K562 treated with DMSO at 1 percent for 12 hours (cell line): ENCODE data around the gene PERCC1. TPM values are rescaled to one million over a fixed set of nuclear protein-coding genes. Genes with fewer than 3 reads are reported as not detected.

Experiments used
- total RNA-seq: library from RNA; unstranded; fragments of 300-600 nt; gene quantifications from 2 replicates; pipeline ENCODE4 v1.2.3, GENCODE V29; 2022; ENCODE audit not compliant: insufficient read depth

Gene PERCC1
- total RNA-seq: not detected in 2 replicates

GRCh38 chr16:1430759-1431496, at the start of gene PERCC1:
TSS of gene PERCC1 (plus strand) at chr16:1431078. CDS start at chr16:1432594, 1,516 bp downstream.

GRCh38 chr16:1414532-1415260, 16.2 kb upstream of the PERCC1 start, which contains the start of gene UNKL:
TSS of gene UNKL (minus strand) at chr16:1414704. CDS start at chr16:1414691, 13 bp downstream.

DNA sequence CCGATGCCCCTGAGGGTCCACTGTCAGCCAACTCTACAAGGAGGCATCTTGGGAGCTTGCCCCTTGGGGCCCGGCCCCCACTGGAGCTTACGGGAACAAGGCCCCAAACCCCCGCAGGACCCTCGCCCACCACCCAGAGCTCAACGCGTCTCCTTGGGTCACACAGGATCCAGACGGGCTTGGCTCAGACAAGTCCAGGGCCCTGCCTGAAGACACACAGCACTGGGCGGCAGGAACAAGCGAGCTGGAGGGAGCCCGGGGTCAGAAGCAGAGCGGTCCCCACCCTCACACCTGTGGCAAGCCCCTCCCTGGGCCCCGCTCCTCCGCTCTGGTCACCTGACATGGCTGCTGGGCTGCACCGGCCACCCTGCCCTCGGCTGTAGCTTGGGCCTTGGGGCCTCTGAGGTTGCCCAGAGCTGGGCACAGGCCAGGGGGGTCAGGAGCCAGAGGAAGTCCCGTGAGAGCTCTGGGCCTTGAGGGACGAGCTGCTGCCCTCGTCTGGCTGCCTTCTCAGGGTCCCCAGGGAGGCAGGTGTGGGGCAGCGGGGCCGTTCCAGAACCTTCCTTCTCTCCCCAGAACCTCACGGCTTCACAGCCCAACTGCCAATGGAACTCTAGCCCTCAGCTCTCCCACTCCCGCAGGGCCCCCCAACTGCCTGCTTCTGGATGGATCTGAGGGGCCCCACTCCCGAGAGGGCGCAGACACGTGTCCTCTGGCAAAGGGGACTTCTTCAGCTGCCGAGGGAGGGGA, 13.3 kb downstream of the PERCC1 start, which contains the start of gene CCDC154:
Gene CCDC154, minus strand, starts transcription at position 577 of the 750 bp plus-strand sequence. Its CDS starts 234 bp downstream, at position 343.

DNA sequence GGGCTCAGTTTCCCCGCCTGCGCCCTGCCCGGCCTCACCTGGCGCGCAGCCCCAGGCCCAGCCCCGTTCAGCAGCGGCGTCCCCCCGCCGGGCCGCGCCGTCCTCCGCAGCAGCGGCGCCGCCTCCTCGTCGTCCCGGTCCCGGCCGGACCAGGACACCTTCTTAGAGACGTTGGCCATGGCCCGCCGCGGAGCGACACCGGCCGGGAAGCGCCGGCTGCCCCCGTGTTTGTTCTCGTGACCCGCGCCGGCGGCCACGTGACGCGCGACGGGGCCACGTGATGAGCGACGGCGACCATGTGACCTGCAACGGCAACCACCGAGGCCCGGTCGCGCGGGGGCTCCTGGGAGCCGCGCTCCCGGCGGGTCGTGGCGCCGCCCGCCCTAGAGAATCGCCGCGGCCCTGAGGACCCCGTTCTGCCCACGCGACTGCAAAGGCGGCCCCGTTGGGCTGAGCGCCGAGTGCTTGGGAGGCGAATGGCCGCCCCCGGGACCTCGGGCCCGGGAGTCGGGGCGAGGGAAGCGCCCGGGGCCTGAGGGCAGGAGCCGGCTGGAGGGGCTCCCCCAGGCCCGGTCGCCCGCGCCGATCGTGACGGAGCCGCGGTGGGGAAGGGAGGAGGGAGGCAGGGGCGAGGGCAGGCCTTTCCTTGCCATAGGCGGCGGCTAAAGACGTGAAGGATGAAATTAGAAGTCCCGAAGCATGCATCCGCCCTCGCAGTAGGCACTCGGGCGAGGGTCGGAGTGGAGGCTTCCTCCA, 44.1 kb downstream of the PERCC1 start, which contains the start of gene CLCN7:
Gene CLCN7, minus strand, starts transcription at position 233 of the 756 bp plus-strand sequence. Its CDS starts 54 bp downstream, at position 179.

Other genes with a start within 250 kb of the PERCC1 start
- not detected in 2 replicates for gene TPSG1, start 205.8 kb upstream of the PERCC1 start, total RNA-seq
- not detected in 2 replicates for gene TPSB2, start 200.9 kb upstream of the PERCC1 start, total RNA-seq
- gene TPSAB1, start 190.4 kb upstream of the PERCC1 start, total RNA-seq: not detected in 2 replicates
- not detected in 2 replicates for gene TPSD1, start 175.0 kb upstream of the PERCC1 start, total RNA-seq
- 59.0 and 74.5 TPM in 2 replicates for gene UBE2I, start 121.4 kb upstream of the PERCC1 start, total RNA-seq
- gene BAIAP3, start 97.4 kb upstream of the PERCC1 start, total RNA-seq: 7.6 and 8.0 TPM in 2 replicates
- gene TSR3, start 79.2 kb upstream of the PERCC1 start, total RNA-seq: 70.7 and 83.2 TPM in 2 replicates
- gene GNPTG, start 79.1 kb upstream of the PERCC1 start, total RNA-seq: 34.2 and 34.8 TPM in 2 replicates
- 8.7 and 22.3 TPM in 2 replicates for gene UNKL, start 16.4 kb upstream of the PERCC1 start, total RNA-seq
- 22.0 and 29.5 TPM in 2 replicates for gene UQCC4, start 10.3 kb upstream of the PERCC1 start, total RNA-seq
- gene CCDC154, start 13.5 kb downstream of the PERCC1 start, total RNA-seq: 2.0 and 2.4 TPM in 2 replicates
- gene CLCN7, start 44.0 kb downstream of the PERCC1 start, total RNA-seq: 93.1 and 166 TPM in 2 replicates
- not detected in 2 replicates for gene PTX4, start 57.9 kb downstream of the PERCC1 start, total RNA-seq
- 39.8 and 54.2 TPM in 2 replicates for gene TELO2, start 62.3 kb downstream of the PERCC1 start, total RNA-seq
- not detected in 2 replicates for gene TMEM204, start 102.6 kb downstream of the PERCC1 start, total RNA-seq
- 3.2 and 6.6 TPM in 2 replicates for gene IFT140, start 181.0 kb downstream of the PERCC1 start, total RNA-seq
- gene CRAMP1, start 181.3 kb downstream of the PERCC1 start, total RNA-seq: 3.0 and 11.4 TPM in 2 replicates
- 31.3 and 62.9 TPM in 2 replicates for gene JPT2, start 247.2 kb downstream of the PERCC1 start, total RNA-seq